GM06990 (cell line): ENCODE data around the gene NKAPD1.
"Not testable (repeated sequence)": the region's sequence is repeated elsewhere in the genome, so short reads cannot be mapped to it uniquely, and the experiment has no call there.

ENCODE experiments used
- DNase-seq: peaks from one replicate; pipeline ENCODE4 v3.0.0-alpha.2; 2011; ENCODE audit not compliant: insufficient read length; ENCODE audit errors: extremely low read depth
- H3K27me3 ChIP-seq: replicated peaks from 2 replicates; pipeline ENCODE4 v1.6.0; 2011; ENCODE audit warnings: low read length; ENCODE audit not compliant: control insufficient read depth, insufficient read depth
- H3K36me3 ChIP-seq: 2 replicates; pipeline ENCODE4 v1.5.1; 2011; ENCODE audit warnings: low read length; ENCODE audit not compliant: control insufficient read depth, insufficient read depth
- H3K4me3 ChIP-seq: replicated peaks from 2 replicates; pipeline ENCODE4 v1.5.1; 2011; ENCODE audit warnings: low read depth, mild to moderate bottlenecking, control low read depth, low read length
- TF ChIP-seq, protein P1 (sequence below): IDR thresholded peaks from 2 replicates; pipeline ENCODE4 v1.5.1; 2011; ENCODE audit warnings: low read length, control low read depth, mild to moderate bottlenecking, inconsistent platforms; ENCODE audit not compliant: insufficient read depth, poor library complexity, severe bottlenecking

NKAPD1 gene

DNA sequence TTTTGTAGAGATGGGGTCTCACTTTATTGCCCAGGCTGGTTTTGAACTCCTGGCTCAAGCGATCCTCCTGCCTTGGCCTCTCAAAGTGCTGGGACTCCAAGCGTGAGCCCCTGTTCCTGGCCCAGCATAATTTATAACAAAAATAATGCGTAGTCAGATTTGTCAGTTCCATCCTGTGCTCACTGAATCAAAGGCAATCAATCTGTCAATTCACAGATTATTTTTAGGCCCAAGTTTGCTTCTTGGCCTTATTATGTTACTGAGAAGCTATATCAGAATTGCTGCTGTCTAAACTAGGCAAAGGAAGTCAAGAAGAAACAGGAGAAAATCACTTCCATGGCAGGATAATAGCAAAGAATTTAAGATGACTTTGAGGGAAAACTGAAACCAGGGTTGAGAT, 40.2 kb upstream of the NKAPD1 start:
- no peaks in the 10 kb centered on the region for H3K27me3 ChIP-seq
- peaks cover 16% of the 10 kb centered on the region for H3K36me3 ChIP-seq
- DNase-seq = no peak
- TF ChIP-seq, protein P1, sequence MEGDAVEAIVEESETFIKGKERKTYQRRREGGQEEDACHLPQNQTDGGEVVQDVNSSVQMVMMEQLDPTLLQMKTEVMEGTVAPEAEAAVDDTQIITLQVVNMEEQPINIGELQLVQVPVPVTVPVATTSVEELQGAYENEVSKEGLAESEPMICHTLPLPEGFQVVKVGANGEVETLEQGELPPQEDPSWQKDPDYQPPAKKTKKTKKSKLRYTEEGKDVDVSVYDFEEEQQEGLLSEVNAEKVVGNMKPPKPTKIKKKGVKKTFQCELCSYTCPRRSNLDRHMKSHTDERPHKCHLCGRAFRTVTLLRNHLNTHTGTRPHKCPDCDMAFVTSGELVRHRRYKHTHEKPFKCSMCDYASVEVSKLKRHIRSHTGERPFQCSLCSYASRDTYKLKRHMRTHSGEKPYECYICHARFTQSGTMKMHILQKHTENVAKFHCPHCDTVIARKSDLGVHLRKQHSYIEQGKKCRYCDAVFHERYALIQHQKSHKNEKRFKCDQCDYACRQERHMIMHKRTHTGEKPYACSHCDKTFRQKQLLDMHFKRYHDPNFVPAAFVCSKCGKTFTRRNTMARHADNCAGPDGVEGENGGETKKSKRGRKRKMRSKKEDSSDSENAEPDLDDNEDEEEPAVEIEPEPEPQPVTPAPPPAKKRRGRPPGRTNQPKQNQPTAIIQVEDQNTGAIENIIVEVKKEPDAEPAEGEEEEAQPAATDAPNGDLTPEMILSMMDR = no peak
- H3K4me3 ChIP-seq = no peak overlapping the region

DNA sequence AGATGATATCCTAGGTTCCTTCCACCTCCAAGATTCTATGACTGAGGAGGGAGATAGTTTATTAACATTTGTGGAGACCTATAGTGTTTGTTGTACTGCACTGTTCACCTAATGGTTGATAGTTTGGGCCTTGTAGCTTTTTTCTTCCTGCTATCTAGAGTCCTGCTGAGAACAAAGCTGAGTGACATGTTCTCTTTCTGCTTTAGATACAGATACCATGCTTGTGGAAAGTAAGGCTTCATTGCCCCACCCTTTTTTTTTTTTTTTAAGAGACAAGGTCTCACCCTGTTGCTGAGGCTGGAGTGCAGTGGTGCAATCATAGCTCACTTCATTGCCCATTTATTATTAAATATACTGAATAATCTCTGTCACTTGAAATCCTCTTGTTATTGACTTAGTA, 36.6 kb upstream of the NKAPD1 start:
- Histone ChIP-seq H3K27me3 (no peaks in the 10 kb centered on the region), H3K36me3 (peaks cover 6% of the 10 kb centered on the region), H3K4me3 (no peak overlapping the region)
- no peak for DNase-seq
- TF ChIP-seq, protein P1 = no peak

DNA sequence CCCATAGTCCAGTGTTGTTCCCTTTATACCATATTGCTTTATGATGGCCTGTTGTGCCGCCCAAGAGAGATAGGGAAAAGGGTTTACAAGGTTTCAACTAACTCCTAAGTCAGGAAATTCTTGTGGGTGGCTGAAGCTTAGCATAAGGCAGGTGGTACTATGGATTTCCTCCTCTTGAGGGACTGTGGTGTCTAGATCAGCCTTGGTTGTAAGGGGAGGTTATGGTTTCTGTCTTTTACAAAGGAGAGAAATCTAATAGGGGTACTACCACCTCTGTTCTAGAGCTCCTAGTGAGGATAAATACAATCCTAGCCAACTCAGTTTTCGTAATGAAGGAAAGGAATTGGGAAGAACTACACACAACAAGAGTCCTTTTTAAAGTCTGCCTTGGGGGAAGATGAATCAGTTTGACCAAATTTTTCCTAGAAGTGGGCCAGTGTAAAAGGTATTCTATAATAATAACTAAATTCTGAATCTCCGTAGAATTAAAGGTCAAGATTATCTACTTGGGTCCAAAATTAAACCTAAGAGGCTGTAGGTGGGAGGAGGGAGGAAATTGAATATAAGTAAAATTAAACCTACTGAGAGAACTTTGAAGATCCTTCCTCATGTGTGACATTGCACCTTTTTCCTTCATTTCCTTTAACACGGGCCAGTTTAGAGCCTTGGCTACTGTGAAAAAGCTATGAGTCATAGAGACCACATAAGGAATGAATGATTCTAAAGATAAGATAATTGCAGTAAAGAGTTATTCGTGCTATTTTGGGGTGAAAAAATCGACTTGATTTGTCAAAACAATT, 31.7 kb upstream of the NKAPD1 start:
- Histone ChIP-seq H3K27me3 (no peaks in the 10 kb centered on the region), H3K36me3 (no peaks in the 10 kb centered on the region; the same call in none of the 2 replicates), H3K4me3 (no peak overlapping the region)
- TF ChIP-seq, protein P1 = no peak
- DNase-seq = no peak

DNA sequence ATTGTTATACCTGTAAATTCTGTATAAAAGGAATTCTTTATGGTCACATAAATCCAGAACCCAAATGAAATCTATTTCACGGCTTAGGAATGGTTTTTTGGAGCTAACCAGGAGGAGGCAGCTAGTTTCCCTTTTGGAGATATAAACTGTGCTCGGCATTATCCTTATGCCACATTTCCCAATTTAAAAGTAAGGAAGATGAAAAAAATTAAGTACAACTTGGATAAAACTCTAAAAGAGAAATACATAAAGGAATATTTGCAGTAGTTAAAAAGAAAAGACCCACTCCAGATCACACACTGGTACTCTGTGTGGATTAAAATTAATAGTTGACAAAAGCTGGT, 31.2 kb upstream of the NKAPD1 start:
- TF ChIP-seq, protein P1 = no peak
- no peak for DNase-seq
- no peaks in the 10 kb centered on the region; the same call in none of the 2 replicates for H3K36me3 ChIP-seq
- H3K4me3 ChIP-seq = no peak overlapping the region
- H3K27me3 ChIP-seq = no peaks in the 10 kb centered on the region

DNA sequence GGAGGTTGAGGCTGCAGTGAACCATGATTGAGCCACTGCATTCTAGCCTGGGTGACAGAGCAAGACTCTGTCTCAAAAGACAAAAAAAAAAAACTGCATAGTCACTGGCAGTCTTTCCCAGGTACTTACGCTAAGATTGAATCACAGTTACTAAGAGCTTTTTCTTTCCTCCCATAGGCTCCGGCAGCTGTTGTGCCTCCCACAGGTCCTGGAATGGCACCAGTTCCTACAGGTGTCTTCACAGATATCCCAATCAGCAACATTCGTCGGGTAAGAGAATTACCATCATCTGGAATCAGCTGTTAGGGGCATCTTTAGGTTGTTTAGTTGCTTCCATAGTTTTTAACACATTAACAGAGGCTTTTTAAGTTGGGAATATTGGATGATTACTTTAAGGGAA, 29.1 kb upstream of the NKAPD1 start:
- Histone ChIP-seq H3K27me3 (no peaks in the 10 kb centered on the region), H3K4me3 (no peak overlapping the region), H3K36me3 (no peaks in the 10 kb centered on the region; the same call in none of the 2 replicates)
- no peak for DNase-seq
- TF ChIP-seq, protein P1 = no peak

DNA sequence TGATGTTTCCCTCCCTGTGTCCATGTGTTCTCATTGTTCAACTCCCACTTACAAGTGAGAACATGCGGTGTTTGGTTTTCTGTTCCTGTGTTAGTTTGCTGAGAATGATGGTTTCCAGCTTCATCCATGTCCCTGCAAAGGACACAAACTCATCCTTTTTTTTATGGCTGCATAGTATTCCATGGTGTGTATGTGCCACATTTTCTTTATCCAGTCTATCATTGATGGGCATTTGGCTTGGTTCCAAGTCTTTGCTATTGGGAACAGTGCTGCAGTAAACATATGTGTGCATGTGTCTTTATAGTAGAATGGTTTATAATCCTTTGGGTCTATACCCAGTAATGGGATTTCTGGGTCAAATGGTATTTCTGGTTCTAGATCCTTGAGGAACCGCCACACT, 27.5 kb upstream of the NKAPD1 start:
- H3K36me3 ChIP-seq, H3K27me3 ChIP-seq, H3K4me3 ChIP-seq, DNase-seq: not testable (repeated sequence)

DNA sequence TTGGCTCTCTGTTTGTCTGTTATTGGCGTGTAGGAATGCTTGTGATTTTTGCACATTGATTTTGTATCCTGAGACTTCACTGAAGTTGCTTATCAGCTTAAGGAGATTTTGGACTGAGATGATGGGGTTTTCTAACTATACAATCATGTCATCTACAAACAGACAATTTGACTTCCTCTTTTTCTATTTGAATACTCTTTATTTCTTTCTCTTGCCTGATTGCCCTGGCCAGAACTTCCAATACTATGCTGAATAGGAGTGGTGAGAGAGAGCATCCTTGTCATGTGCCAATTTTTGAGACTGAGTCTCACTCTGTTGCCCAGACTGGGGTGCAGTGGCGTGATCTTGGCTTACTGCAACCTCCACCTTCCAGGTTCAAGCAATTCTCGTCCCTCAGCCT, 25.8 kb upstream of the NKAPD1 start:
- not testable (repeated sequence) for DNase-seq, H3K27me3 ChIP-seq, H3K4me3 ChIP-seq, H3K36me3 ChIP-seq
